Testis (tissue), 3 donors: ENCODE data around the gene CPEB1. TPM values are rescaled to one million over a fixed set of nuclear protein-coding genes. Genes with fewer than 3 reads are reported as not detected.
A peak's percentile ranks its signal among the peaks of the same experiment; 100 is the strongest.

ENCODE experiments used
- DNase-seq: peaks from one replicate; pipeline ENCODE4 v3.0.0-alpha.2; 2019
- H3K27ac ChIP-seq, 2 donors: fragments of 200-600 bp; sonication (generic); one replicate each; pipeline ENCODE4 v1.5.1; 2019
- H3K27me3 ChIP-seq: fragments of 200-600 bp; sonication (generic); one replicate; pipeline ENCODE4 v1.5.1; 2019
- H3K36me3 ChIP-seq: fragments of 200-600 bp; sonication (generic); one replicate; pipeline ENCODE4 v1.5.1; 2017; ENCODE audit warnings: low read depth; ENCODE audit errors: missing control alignments
- H3K4me1 ChIP-seq: fragments of 200-600 bp; sonication (generic); one replicate; pipeline ENCODE4 v1.5.1; 2019
- H3K4me3 ChIP-seq, 2 donors: fragments of 200-600 bp; sonication (generic); one replicate each; pipeline ENCODE4 v1.5.1; 2017 to 2019
- H3K9me3 ChIP-seq: fragments of 200-600 bp; sonication (generic); one replicate; pipeline ENCODE4 v1.5.1; 2017
- CTCF ChIP-seq, 3 experiments: fragments of 450-650 bp in 2 of 3; fragments of 200-600 bp in 1 of 3; sonication (generic) in 1 of 3; IDR thresholded peaks; one replicate each; pipeline ENCODE4 v1.5.1; 2016 to 2019; ENCODE audit warnings: antibody characterized with exemption in 3 of 3, mild to moderate bottlenecking in 2 of 3, moderate library complexity in 1 of 3
- POLR2A ChIP-seq: fragments of 450-650 bp; IDR thresholded peaks from one replicate; pipeline ENCODE4 v1.6.1; 2017; ENCODE audit warnings: antibody characterized with exemption, mild to moderate bottlenecking, moderate library complexity
- WGBS, 2 donors: methylation state at CpG; one replicate each; pipeline ENCODE4 v1.1.5; 2018; 5-methylcytosine and 5-hydroxymethylcytosine counted together
- intact Hi-C: fragments of 100-400 bp; cut with DNase I; formaldehyde crosslinking; loops from one replicate; pipeline ENCODE4 v1.15.1; 2023; ENCODE audit warnings: low total_unique reads
- polyA plus RNA-seq: library from polyadenylated mRNA; stranded (reverse); fragments of 350-450 nt; fragmentation: Illumina TruSeq; extraction: RNeasy Lipid Tissue Mini Kit (QIAGEN cat#74804); gene quantifications from one replicate; pipeline ENCODE4 v1.2.3, GENCODE V29; 2014; ENCODE audit warnings: low read depth, low replicate concordance; ENCODE audit not compliant: insufficient read depth
- total RNA-seq, 2 donors: library from RNA; depleted of rRNA; stranded (reverse); fragments of >200 nt; gene quantifications; one replicate each; pipeline ENCODE4 v1.2.3, GENCODE V29; 2016

The CPEB1 gene
- total and polyA plus RNA-seq, 3 donors from 2014 or later, result 60.8 to 89.1 (median 74.3) TPM

- no peaks in the 10 kb centered on the region for H3K36me3 ChIP-seq
- TF ChIP-seq POLR2A (no peak), CTCF (IDR thresholded peaks at IDR 0.05) (peak in 1 of 3 experiments; percentile 4)
- H3K4me1 ChIP-seq, result peaks cover 5% of the 10 kb centered on the region
- DNase-seq, result peak; percentile 83
- 18 to 19% methylated on average over 11 to 17 of the region's 17 CpGs for WGBS, 2 donors
- H3K27ac ChIP-seq, result peak overlapping the region; percentile 19 to 55
- intact Hi-C loops, result no loop called here
- H3K9me3 ChIP-seq, result no peaks in the 10 kb centered on the region
- H3K27me3 ChIP-seq, result no peaks in the 10 kb centered on the region
- peak overlapping the region in 1 of 2 donors; percentile 51 for H3K4me3 ChIP-seq
These were observed 75.4 kb downstream of the CPEB1 start for GRCh38 chr15:82571722-82572222.

- H3K9me3 ChIP-seq, result no peaks in the 10 kb centered on the region
- TF ChIP-seq POLR2A (no peak), CTCF (IDR thresholded peaks at IDR 0.05) (no peak)
- intact Hi-C loops, result no loop called here
- peaks cover 5% of the 10 kb centered on the region for H3K4me1 ChIP-seq
- H3K27me3 ChIP-seq, result no peaks in the 10 kb centered on the region
- WGBS, 2 donors, result 52 to 66% methylated on average over 6 to 7 of the region's 7 CpGs
- H3K36me3 ChIP-seq, result no peaks in the 10 kb centered on the region
- no peak overlapping the region for H3K4me3 ChIP-seq
- no peak overlapping the region for H3K27ac ChIP-seq
- no peak for DNase-seq
These were observed 76.2 kb downstream of the CPEB1 start for GRCh38 chr15:82570721-82571508.

- TF ChIP-seq POLR2A (no peak), CTCF (IDR thresholded peaks at IDR 0.05) (no peak)
- intact Hi-C loops, result no loop called here
These were observed 77.3 kb downstream of the CPEB1 start for GRCh38 chr15:82569834-82570233.

GRCh38 chr15:82568986-82569385 lies 78.2 kb downstream of the CPEB1 start:
- TF ChIP-seq CTCF (IDR thresholded peaks at IDR 0.05) (no peak), POLR2A (no peak)
- H3K27ac ChIP-seq, result no peak overlapping the region
- H3K27me3 ChIP-seq, result no peaks in the 10 kb centered on the region
- no peak for DNase-seq
- intact Hi-C loops, result no loop called here
- H3K9me3 ChIP-seq, result no peaks in the 10 kb centered on the region
- H3K36me3 ChIP-seq, result no peaks in the 10 kb centered on the region
- 70 to 85% methylated on average over 4 to 5 of the region's 5 CpGs for WGBS, 2 donors
- H3K4me1 ChIP-seq, result peaks cover 5% of the 10 kb centered on the region
- H3K4me3 ChIP-seq, result no peak overlapping the region

More at GRCh38 chr15:82569834-82570233, 77.3 kb downstream of the CPEB1 start:
- WGBS, 2 donors, result 89 to 92% methylated on average over 4 of the region's 4 CpGs
- Histone ChIP-seq H3K4me3 (no peak overlapping the region), H3K9me3 (no peaks in the 10 kb centered on the region), H3K4me1 (peaks cover 5% of the 10 kb centered on the region), H3K36me3 (no peaks in the 10 kb centered on the region), H3K27ac (no peak overlapping the region), H3K27me3 (no peaks in the 10 kb centered on the region)
- no peak for DNase-seq
